Muscle layer of duodenum (tissue), 2 donors: Measurements from ENCODE around the gene APLN.

Experiments
- H3K27ac ChIP-seq: one replicate; pipeline ENCODE4 v1.7.0; 2013; ENCODE audit warnings: mild to moderate bottlenecking, low read length
- H3K27me3 ChIP-seq: one replicate; pipeline ENCODE4 v1.7.0; 2013; ENCODE audit warnings: low read depth, mild to moderate bottlenecking, control low read depth, low read length
- H3K36me3 ChIP-seq, 2 donors: one replicate each; pipeline ENCODE4 v1.7.0; 2013; ENCODE audit warnings: low read length in 2 of 2, control low read depth in 1 of 2, mild to moderate bottlenecking in 1 of 2; ENCODE audit not compliant: insufficient read depth in 2 of 2, control insufficient read depth in 1 of 2
- H3K4me1 ChIP-seq, 2 donors: one replicate each; pipeline ENCODE4 v1.7.0; 2013; ENCODE audit warnings: low read length in 2 of 2, mild to moderate bottlenecking in 2 of 2, control low read depth in 1 of 2, moderate library complexity in 1 of 2; ENCODE audit not compliant: insufficient read depth in 2 of 2, control insufficient read depth in 1 of 2
- H3K4me3 ChIP-seq, 2 donors: one replicate each; pipeline ENCODE4 v1.7.0; 2013; ENCODE audit warnings: low read length in 2 of 2, low read depth in 1 of 2, mild to moderate bottlenecking in 1 of 2
- H3K9me3 ChIP-seq, 2 donors: one replicate each; pipeline ENCODE4 v1.7.0; 2013; ENCODE audit warnings: low read length in 2 of 2, control low read depth in 1 of 2, mild to moderate bottlenecking in 1 of 2; ENCODE audit not compliant: control insufficient read depth in 1 of 2
- donor health status: healthy.

The APLN gene

DNA sequence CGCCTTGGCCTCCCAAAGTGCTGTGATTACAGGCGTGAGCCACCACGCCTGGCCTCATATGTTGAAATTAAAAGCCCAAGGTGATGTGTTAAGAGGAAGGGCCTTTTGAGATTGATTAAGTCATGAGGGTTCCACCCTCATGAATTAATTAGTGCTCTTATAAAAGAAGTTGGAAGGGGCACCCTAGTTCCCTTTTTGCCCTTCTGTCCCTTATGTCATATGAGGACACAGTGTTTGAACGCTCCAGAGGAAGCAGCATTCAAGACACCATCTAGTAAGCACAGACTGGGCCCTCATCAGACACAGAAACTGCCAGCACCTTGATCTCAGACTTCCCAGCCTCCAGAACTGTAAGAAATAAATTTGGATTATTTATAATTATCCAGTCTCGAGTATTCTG is 5.1 kb upstream of the APLN start:
- Histone ChIP-seq H3K36me3 (no peaks in the 10 kb centered on the region), H3K9me3 (no peaks in the 10 kb centered on the region), H3K27me3 (no peaks in the 10 kb centered on the region), H3K4me1 (no peaks in the 10 kb centered on the region), H3K4me3 (no peak overlapping the region), H3K27ac (no peak overlapping the region)

DNA sequence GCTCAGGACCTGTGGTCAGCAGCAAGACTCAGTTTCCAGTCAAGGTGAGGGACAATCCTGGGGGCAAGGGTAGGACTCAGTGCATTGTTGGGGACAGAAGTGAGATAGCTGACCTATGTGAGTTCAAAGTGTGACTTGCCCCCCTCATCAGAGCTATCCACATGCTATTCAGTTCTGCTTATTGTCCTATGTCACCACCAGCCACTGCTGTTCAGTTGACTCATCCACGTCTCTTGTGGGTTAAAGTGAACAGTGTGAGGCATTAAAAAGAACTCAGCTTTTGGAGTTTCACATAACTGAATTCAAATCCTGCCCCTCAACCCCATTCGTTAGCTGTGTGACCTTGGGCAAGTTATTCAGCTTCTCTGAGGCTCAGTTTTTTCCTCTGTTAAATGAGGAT is 4.4 kb upstream of the APLN start:
- Histone ChIP-seq H3K4me1 (no peaks in the 10 kb centered on the region), H3K4me3 (no peak overlapping the region), H3K36me3 (no peaks in the 10 kb centered on the region), H3K27me3 (no peaks in the 10 kb centered on the region), H3K9me3 (no peaks in the 10 kb centered on the region), H3K27ac (no peak overlapping the region)

DNA sequence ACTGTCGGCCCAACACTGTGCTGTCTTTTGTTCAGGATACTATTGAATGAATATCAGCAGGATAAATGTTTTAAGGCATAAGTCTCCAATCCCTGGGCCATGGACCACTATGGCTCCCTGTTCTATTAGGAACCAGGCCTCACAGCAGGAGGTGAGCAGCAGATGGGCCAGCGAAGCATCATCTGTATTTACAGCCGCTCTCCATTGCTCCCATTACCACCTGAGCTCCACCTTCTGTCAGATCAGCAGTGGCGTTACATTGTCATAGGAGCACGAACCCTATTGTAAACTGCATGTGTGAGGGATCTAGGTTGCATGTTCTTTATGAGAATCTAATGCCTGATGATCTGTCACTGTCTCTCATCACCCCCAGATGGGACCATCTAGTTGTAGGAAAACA is 3.7 kb upstream of the APLN start:
- H3K4me1 ChIP-seq: no peaks in the 10 kb centered on the region
- H3K9me3 ChIP-seq: no peaks in the 10 kb centered on the region
- no peak overlapping the region for H3K4me3 ChIP-seq
- no peaks in the 10 kb centered on the region for H3K36me3 ChIP-seq
- no peaks in the 10 kb centered on the region for H3K27me3 ChIP-seq
- H3K27ac ChIP-seq: no peak overlapping the region

DNA sequence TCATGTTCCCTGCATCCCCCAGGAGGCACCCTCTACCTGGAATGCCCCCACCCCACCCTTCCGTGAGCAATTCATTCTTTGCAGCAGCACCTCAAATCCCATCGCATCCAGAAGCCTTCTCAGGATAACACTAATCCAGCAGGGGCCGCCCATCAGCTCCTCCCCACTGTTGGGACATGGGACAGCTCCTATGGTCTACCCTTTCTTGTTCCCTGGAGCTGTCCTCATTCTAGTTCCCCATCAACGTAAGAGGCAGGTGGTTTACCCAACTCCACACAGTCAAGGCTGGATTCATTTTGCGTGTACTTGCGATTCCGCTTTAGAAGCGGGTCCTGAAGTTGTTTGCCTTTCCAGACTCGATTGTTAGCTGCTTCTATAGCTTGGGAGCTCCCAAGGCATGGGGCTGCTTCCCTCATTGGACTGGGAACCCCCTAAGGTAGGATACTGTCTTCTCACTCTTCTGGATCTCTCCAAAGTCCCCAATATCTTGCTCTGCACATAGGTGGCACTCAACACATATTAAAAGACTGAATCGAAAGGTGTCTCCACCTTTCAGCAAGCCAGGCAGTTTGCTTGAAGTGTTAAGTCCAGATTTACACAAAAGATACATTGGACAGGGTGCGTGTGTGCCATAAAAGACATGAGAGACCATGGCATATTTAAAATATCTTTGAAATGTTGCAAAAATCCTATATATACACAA is 942 bp upstream of the APLN start:
- Histone ChIP-seq H3K27ac (no peak overlapping the region), H3K9me3 (no peaks in the 10 kb centered on the region), H3K4me1 (no peaks in the 10 kb centered on the region), H3K4me3 (no peak overlapping the region), H3K36me3 (no peaks in the 10 kb centered on the region), H3K27me3 (no peaks in the 10 kb centered on the region)

DNA sequence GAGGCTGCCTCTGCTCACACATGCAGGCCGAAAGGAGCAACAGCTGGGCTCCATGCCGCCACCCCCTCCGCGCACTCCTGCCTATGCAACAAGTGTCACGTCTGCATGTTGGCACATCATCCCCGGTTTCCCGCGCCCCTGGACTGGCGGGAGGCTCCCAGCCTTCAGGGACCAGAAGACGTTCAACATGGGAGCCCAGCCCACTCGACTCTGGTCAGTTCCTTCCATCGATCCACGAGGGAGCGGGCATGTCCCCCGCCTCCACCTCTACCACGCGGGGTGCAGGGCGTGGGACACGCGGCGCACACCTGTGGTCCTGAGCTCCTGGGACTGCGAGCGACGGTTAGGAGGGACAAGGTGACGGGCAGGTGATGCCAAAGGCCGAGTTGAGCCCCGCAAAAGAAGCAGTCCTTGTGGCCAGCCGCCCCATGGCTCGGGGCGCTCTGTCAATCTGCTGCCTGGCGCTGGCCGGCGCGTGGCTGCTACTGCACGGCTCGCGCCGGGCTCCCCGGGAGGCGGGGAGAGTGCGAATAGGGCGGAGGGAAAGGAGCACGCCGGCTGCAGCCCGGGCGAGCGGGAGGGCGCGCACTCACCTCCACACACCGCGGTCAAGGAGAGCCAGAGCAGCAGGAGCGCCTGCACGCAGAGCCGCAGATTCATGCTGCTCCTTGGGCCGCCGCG is 645 bp downstream of the APLN start:
- Histone ChIP-seq H3K27me3 (no peaks in the 10 kb centered on the region), H3K9me3 (no peaks in the 10 kb centered on the region), H3K36me3 (no peaks in the 10 kb centered on the region), H3K27ac (no peak overlapping the region), H3K4me3 (peak overlapping the region; percentile 42 to 64), H3K4me1 (no peaks in the 10 kb centered on the region)

DNA sequence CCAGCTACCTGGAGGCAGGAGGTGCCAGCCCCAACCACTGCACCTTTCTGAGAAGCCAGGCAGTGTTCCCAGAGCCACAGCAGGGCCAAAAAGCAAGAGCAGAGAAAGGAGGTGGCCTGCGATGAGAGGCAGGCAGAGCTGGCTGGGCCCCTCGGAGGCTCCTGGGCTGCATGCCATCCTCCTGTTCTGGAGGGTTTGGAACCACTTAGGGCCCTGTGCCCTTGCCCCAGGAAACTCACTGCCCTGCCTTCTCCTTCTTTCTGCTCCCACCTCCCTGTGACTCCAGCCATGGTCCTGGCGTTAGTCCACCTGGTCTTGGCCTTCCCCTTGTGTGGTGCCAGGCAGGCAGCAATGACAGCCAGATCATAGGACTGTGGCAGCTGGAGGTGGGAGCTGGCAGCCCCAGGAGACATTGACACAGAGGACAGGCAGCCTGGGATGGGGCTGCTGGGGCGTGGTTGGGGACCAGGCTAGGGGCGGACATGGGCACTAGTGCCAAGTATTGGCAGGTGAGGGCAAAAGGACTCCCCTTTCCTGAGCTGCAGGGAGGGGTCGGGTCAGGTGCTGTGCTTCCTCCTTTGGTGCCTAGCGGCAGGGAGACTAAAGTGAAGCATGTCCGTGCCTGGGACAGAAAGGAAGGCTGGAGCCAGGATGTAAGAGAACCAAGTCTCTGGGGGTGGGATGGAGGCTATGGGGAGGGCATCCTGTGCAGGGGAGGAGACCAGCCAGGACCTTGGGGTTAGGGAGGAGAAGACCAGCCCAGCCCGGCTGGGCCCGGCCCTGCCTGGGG is 1.4 kb downstream of the APLN start:
- H3K9me3 ChIP-seq: no peaks in the 10 kb centered on the region
- H3K27me3 ChIP-seq: no peaks in the 10 kb centered on the region
- H3K36me3 ChIP-seq: no peaks in the 10 kb centered on the region
- peak overlapping the region in 1 of 2 donors; percentile 64 for H3K4me3 ChIP-seq
- H3K4me1 ChIP-seq: no peaks in the 10 kb centered on the region
- no peak overlapping the region for H3K27ac ChIP-seq

DNA sequence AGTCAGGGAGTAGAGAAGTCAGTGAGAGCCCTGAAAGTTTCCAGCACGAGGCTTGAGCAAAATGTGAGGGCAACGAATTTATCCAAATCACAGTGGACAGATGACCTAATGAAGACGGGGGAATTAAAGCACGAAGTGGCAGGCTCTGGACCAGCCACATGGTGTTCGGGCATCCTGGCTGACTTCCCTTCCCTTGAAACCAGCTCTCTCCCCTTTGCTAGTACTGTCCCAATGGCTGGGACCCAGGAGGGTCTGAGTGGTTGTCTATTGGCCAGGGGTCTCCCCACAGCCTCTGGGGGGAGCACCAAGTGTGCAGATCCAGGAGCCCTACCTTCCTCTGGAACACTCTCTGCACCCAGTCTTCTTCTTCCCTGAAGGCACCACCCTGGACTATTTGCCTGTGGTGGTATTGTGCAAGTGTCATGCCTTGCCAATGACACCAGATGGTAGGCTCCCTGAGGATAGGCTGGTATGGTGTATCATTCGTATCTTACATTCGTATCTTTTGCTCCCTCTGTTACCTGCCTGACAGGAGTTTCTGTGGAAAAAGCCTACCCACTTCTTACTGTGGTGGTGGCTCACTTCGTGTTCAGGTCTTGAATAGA is 2.1 kb downstream of the APLN start:
- H3K4me1 ChIP-seq: no peaks in the 10 kb centered on the region
- no peak overlapping the region for H3K4me3 ChIP-seq
- H3K27me3 ChIP-seq: no peaks in the 10 kb centered on the region
- no peak overlapping the region for H3K27ac ChIP-seq
- H3K9me3 ChIP-seq: no peaks in the 10 kb centered on the region
- H3K36me3 ChIP-seq: no peaks in the 10 kb centered on the region

DNA sequence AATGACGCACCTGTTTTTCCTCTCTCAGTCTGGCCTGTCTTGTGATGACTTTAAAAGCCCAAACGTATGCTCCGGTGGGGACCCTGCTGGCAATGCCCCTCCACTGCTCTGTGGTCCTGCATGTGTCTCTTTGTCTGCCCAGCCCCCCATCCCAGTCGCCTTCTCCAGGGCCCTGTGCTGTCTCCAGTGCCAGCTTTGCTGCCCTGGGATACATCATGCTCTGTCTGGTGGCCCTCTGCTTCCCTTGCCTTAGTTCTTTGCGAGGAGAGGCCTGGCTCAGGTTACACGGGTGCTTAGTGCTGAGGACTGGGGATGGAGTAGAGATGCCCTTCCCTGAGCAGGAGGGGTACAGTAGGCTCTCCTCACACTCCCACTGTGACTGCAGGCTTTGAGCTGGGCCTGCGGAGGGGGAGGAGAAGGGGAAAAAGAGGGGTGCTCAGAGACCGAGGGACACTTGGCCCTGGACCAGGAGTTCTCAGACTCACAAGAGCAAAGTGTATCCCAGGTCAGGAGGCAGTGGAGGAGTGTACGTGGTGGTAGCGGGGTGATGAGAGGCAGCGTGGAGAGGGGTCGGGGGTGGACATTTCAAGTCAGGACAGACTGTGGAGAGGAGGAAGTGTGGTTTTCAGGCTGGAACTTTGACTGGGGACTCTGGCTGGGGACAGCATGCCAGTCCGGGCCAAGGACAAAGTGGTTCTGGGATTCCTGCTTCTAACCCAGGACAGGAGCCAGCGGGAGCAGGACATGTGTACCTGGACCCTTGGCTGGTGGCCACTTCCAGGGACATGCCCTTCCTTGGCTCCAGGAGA is 2.8 kb downstream of the APLN start:
- no peak overlapping the region for H3K27ac ChIP-seq
- H3K4me1 ChIP-seq: no peaks in the 10 kb centered on the region
- no peaks in the 10 kb centered on the region for H3K9me3 ChIP-seq
- H3K27me3 ChIP-seq: no peaks in the 10 kb centered on the region
- no peaks in the 10 kb centered on the region for H3K36me3 ChIP-seq
- H3K4me3 ChIP-seq: no peak overlapping the region

DNA sequence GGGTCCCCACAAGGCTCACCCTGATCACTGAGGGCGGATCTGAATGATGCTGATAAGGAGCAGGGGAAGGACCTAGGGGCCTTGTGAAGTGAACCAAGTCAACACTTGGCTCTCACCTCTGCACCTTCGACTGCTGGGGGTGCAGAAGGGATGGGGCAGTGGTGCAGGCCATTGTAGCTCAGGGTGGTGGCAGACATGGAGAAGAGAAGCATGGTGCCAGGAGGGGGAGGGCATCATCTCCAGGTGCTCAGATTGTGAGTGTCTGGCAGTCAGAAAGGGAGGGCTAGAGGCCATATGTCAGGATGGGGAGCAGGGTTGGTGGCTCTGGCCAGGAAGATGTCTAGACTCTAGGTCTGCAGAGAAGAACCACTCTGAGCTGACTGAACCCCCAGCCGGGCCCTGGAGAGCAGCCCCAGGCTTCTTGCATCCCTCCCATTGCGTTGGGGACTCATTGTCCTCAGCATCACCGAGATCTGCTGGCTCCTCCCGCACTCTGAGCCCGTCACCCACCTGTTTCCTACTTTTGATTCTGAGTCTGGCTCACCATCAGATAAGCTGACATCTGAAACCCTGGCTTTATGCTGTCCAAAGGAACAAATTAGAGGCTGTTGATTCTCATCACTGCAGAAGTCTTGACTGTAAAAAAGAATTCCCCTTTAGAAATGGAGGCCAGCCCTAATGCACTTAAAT is 3.8 kb downstream of the APLN start:
- H3K4me1 ChIP-seq: no peaks in the 10 kb centered on the region
- H3K4me3 ChIP-seq: no peak overlapping the region
- H3K36me3 ChIP-seq: no peaks in the 10 kb centered on the region
- no peak overlapping the region for H3K27ac ChIP-seq
- H3K27me3 ChIP-seq: no peaks in the 10 kb centered on the region
- no peaks in the 10 kb centered on the region for H3K9me3 ChIP-seq

DNA sequence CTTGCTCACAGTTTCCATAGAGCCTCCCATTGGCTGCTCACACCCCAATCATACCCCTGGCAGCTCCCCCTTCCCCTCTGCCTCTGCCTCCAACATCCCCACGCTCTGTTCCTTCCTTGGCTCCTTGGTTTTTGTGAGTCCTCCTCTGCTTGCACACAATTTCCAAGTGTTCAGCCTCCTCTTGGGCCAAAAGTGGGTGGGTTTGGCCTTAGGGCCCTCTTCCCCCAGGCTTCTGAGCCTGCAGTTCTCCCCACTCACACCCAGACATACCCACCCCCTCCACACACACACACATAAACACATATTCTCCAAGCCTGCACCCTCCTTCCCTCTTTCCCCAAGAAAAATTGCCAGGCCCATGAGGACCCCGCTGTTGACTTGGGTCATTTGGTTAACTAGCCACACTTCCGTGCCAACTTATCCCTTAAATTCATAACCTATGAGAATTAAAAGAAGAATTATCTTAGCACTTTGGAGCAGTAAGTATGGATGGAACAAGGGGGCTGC is 4.5 kb downstream of the APLN start:
- Histone ChIP-seq H3K36me3 (no peaks in the 10 kb centered on the region), H3K27me3 (no peaks in the 10 kb centered on the region), H3K4me1 (no peaks in the 10 kb centered on the region), H3K27ac (no peak overlapping the region), H3K4me3 (no peak overlapping the region), H3K9me3 (no peaks in the 10 kb centered on the region)
